ENCODE measurements around the gene ADISSP.

The ADISSP gene

DNA sequence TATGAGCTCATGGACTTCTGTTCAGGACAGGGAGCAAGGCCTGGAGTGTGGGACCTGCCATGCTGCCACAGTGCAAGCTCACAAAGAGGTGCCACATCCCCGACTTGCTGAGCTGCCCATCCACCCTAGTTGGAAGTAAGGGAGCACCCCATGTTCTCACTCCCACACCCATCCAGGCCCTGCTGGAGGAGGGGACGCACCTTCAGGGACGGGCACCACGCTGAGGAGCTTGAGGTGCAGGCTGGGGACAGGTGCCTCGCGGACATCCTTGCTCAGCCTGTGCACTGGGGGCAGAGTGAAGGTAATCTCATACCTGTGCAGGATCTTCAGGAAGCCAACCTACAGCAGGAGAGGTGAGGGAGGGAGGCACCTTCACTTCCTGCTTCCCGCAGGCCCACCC, 12.3 kb downstream of the ADISSP start:
- DNase-seq (ENCODE audit: low spot score), result no peak

DNA sequence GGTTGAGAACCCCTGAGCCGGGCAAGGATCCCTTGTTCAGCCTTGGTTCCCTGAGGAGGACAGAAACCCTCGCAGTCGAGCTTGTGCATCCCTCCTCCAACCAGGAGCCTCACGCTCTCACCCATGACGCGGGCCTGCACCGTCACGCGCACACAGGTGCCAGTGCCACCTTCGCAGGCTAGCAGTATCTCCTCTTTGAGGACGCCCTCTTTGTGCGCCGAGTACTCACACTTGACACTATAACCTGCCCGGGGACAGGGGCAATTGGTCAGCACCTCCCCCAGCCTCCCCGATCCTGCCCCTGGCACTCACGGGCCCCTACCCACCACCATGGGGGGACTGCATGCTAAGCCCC, 13.3 kb downstream of the ADISSP start:
- DNase-seq (ENCODE audit: low spot score), result no peak

- DNase-seq (ENCODE audit: low spot score), result no peak
These were observed 13.9 kb downstream of the ADISSP start for GRCh38 chr20:3753501-3754275.

- DNase-seq (ENCODE audit: low spot score), result peak; percentile 79
These were observed 14.5 kb downstream of the ADISSP start for GRCh38 chr20:3753098-3753497.

DNA sequence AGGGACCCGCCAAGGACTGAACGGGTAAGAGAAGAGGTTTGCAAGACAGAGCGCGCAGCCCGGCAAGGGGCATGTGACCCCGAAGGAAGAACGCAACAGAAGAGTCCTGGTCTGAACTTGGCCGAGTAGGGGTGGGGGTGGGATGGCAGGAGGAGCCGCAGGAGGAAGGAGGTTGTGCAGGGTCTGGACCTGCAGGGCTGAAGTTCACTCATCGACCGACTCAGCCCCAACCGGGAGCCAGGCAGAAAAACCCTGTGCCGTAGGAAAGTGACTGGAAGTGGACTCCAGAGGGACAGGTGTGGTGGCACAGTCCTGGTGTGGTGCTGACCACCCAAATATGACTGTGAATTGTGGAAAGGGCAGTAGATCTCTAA, 15.2 kb downstream of the ADISSP start:
- DNase-seq (ENCODE audit: low spot score), result no peak

DNA sequence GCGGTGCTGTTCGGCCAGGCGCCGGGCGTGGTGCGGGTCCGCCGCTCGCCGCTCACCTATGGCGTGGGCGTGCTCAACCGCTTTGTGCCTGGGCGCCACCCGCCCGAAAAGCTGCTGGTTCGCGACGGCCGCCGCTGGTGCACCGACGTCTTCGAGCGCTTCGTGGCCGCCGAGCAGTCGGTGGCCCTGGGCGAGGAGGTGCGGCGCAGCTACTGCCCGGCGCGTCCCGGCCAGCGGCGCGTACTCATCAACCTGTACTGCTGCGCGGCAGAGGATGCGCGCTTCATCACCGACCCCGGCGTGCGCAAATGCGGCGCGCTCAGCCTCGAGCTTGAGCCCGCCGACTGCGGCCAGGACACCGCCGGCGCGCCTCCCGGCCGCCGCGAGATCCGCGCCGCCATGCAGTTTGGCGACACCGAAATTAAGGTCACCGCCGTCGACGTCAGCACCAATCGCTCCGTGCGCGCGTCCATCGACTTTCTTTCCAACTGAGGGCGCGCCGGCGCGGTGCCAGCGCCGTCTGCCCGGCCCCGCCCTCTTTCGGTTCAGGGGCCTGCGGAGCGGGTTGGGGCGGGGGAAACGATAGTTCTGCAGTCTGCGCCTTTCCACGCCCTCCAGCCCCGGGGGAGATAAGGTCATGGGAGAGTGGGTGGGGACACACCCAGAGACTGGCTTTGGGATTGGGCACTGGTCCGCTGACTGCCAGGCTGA, 15.7 kb downstream of the ADISSP start:
- DNase-seq (ENCODE audit: low spot score), result peak; percentile 88

DNA sequence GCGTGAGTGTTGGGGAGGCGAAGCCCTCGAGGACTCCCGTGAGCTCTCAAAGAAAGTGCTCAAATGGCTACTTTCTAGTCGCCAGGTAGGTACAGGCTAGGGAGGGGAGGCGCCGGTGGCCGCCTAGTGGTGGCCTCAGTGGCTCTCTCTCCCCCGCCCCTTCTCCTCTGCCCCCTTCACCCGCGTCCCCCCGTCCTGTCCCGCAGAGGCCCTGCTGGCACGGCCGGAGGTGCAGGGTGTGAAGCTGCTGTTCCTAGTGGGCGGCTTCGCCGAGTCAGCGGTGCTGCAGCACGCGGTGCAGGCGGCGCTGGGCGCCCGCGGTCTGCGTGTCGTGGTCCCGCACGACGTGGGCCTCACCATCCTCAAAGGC, 16.3 kb downstream of the ADISSP start:
- no peak for DNase-seq (ENCODE audit: low spot score)

DNA sequence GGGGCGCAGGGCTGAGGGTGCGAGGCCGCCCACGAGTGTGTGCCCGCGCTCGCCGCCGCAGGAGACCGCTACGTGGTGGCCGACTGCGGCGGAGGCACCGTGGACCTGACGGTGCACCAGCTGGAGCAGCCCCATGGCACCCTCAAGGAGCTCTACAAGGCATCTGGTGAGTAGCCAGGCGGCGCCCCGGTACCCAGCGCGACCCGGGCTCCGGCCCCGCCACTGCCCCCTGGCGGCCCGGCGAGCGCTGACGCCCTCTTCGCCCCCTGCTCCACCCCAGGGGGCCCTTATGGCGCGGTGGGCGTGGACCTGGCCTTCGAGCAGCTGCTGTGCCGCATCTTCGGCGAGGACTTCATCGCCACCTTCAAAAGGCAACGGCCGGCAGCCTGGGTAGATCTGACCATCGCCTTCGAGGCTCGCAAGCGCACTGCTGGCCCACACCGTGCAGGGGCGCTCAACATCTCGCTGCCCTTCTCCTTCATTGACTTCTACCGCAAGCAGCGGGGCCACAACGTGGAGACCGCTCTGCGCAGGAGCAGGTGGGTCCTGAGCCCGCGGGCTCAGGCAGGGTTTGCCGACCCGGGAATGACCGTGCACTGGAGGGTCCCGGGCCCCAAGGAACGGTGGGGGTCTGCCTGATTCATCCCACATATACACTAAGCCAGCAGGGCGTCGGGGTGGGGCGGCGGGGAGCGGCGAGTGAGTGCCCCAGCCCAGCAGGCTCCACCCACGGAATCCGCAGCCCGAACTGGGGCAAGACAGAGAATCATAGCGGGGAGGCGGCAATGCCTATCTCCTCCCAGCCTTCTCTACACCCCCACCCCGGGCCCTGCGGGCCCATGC, 17.6 kb downstream of the ADISSP start:
- DNase-seq (ENCODE audit: low spot score), result peak; percentile 51

DNA sequence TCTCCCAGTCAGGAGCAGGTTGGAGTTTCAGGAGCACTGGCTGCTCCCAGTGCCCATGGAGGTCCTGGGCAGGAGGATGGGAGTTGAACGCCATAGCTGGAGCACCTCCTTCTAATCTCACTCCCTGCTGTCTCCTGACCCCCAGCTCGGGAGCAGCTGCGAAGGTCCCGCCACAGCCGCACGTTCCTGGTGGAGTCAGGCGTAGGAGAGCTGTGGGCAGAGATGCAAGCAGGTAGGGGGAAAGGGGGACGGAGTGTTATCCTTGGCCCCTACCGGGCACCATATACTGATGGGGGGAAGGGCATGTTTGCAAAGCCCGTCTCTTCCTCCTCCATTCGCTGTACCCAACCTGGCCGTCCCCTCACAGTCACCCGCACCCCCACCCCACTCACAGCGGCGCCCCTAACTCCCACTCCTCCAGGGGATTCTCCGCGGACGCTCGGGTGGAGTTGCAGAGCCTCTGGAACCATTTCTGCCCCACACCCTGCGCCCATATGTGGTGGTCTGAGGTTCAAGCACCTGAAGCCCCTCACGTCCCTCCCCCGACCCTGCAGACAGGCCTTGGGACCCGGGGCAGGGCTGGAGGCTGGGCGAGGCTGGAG, 18.4 kb downstream of the ADISSP start:
- DNase-seq (ENCODE audit: low spot score), result no peak

GRCh38 chr20:3748073-3748472, 19.5 kb downstream of the ADISSP start:
- DNase-seq (ENCODE audit: low spot score), result no peak

DNA sequence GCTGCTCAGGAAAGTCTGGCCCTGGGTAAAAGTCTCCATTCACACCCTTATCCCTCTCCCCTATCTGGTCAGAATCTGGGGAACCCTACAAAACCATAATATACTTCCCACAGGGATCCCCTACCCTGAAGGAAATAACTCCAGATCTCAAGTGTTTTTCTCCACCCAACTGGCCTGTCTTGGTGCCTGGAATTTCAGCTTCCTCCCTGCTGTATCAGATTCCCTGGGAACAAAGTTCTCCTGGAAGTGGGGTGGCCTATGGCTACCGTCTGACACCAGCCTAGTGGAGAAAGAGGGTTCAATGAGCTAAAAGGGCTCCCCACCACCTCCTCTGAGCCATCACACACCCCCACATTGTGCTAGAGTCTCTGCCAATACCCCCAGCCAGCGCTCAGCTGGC, 20.1 kb downstream of the ADISSP start:
- no peak for DNase-seq (ENCODE audit: low spot score)

- DNase-seq (ENCODE audit: low spot score), result no peak
These were observed 21.8 kb downstream of the ADISSP start for GRCh38 chr20:3745686-3746173.

DNA sequence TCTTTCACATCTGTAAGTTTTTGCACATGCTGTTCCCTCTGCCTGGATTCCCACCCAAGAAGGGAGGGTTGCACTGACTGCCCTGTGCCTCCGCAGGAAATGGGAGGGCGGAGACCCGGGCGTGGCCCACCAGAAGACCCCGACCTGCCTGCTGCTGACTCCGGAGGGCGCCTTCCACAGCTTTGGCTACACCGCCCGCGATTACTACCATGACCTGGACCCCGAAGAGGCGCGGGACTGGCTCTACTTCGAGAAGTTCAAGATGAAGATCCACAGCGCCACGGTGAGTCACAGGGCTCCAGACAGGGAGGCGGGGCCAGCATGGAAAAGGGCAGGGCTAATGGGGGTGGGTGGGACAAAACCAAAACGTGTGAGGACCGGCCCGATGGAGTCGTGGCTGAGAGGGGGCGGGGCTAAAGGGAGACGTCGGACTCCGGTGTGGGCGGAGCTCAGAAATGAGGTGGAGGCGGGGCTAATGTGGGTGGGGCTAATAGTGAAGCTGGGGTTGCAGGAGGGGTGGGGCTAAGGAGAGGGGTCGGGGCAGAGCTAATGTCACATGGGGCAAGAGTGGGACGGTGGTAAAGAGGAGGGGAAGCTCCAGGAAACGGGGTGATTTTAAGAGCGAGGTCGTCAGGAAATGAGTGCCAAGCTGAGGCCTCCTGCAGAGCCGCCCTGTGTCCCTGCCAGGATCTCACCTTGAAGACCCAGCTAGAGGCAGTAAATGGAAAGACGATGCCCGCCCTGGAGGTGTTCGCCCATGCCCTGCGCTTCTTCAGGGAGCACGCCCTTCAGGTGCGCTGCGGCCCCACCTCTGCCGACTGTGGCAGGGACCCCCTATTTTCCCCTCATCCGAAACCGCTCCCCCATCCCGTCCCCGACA, 22.5 kb downstream of the ADISSP start:
- peak; percentile 86 for DNase-seq (ENCODE audit: low spot score)

GRCh38 chr20:3744037-3744436, 23.5 kb downstream of the ADISSP start:
- no peak for DNase-seq (ENCODE audit: low spot score)

DNA sequence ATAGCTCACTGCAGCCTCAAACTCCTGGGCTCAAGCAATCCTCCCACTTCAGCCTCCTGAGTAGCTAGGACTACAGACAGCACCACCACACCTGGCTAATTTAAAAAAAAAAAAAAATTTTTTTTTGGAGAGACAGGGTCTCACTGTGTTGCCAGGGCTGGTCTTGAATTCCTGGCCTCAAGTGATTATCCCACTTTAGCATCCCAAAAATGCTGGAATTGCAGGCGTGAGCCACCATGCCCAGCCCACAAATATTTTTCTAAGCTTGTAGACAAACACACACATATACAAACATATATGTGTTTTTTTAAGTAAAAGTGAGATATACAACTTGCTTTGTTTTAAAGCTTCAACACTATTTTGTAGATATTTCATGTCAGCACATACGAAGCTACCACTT, 24.3 kb downstream of the ADISSP start:
- DNase-seq (ENCODE audit: low spot score), result no peak

DNA sequence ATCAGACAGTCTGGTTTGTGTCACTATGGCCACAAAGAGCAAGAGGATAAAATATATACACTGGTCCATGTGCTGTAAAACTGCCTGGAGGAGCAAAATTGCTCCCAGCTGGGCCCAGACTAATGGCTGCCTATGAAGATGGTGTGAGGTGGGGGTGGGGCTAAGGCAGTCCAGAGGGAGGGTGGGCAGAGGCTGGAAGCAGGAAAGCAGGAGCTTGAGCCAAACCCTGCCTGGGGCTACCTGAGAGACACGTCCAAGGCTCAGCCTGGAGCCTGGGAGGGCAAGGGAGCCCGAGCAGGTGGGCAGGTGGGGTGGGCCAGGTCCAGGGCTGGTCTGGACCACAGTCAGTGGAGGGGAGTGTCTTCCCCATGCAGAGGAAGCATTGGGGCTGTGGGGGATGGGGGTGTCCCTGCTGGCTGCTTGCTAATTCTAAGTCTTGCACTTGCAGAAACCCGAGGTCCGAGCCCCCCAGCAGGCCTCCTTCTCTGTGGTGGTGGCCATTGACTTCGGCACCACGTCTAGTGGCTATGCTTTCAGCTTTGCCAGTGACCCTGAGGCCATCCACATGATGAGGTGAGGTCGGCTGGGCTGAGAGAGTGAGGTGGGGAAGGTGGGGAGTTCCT, 25.6 kb downstream of the ADISSP start:
- no peak for DNase-seq (ENCODE audit: low spot score)

- no peak for DNase-seq (ENCODE audit: low spot score)
These were observed 26.8 kb downstream of the ADISSP start for GRCh38 chr20:3740615-3741301.

GRCh38 chr20:3739926-3740451, 27.6 kb downstream of the ADISSP start:
- DNase-seq (ENCODE audit: low spot score), result no peak

GRCh38 chr20:3739054-3739925, 28.3 kb downstream of the ADISSP start:
- DNase-seq (ENCODE audit: low spot score), result no peak

Measured in hematopoietic multipotent progenitor cell treated with erythropoietin and hydrocortisone succinate and interleukin-3 and kit ligand, for 15 days (in vitro differentiated cells).